Measurements from ENCODE around the gene GSX2.
A peak's percentile ranks its signal among the peaks of the same experiment; 100 is the strongest.
"Not testable (repeated sequence)": the region's sequence is repeated elsewhere in the genome, so short reads cannot be mapped to it uniquely, and the experiment has no call there.

Gene GSX2

GRCh38 chr4:54099748-54100574 lies at the start of gene GSX2:
Gene GSX2 (plus strand): TSS chr4:54100163. CDS start chr4:54100345, 182 bp downstream.
- no peak for DNase-seq

DNA sequence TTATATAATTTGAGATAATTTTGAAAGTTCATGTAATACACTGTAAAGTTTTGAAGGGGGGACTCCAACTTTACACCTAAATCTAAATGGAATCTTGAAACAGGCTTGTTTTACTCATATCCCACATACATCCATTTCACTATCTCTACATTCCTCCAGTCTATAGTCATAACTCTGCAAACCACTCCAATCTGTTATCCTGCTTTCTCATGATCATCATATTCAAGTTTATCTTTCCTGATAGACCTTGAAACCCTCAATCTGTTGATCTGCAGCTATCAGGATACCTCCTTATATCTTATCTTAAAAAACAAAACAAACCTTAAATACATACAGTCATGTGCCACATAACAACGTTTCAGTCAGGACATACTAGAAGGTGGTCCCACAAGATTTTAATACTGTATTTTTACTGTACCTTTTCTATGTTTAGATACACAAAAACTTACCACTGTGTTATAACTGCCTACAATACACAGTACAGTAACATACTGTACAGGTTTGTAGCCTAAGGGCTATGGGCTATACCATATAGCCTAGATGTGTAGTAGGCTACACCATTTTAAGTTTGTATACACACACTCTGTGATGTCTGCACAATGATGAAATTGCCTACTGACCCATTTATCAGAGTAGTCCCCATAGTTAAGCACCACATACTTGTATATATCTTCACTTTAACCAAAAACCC lies 49.6 kb upstream of the GSX2 start:
- DNase-seq = no peak

DNA sequence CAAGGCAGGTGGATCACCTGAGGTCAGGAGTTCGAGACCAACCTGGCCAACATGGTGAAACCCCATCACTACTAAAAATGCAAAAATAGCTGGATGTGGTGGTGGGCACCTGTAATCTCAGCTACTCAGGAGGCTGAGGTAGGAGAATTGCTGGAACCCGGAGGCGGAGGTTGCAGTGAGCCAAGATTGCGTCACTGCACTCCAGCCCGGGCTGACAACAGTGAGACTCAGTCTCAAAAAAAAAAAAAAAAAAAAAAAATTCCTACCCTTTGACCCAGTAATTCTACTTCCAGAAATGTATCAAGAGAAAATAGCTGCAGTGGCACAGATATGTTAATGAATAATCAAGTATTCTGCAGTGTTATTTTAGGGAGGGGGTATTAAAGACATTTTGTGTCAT lies 46.6 kb upstream of the GSX2 start:
- DNase-seq = not testable (repeated sequence)

DNA sequence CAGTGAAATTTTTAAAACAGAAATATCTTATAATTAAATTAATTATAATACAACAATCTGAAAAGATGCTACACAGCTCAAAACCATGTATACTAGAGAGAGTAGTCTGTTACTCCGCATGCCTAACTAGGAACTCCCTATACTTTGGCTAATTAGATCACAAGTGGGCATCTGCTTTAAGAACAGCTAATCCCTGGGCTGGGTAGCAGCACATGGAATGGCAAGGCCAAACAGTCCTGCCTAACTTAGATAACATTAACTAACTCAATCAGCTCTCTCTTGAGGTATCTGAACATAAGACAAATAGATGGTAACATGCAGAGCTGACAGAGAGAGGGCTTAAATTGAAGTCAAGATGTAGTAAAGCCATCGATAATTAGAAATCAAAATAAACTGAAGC lies 45.5 kb upstream of the GSX2 start:
- DNase-seq = no peak

DNA sequence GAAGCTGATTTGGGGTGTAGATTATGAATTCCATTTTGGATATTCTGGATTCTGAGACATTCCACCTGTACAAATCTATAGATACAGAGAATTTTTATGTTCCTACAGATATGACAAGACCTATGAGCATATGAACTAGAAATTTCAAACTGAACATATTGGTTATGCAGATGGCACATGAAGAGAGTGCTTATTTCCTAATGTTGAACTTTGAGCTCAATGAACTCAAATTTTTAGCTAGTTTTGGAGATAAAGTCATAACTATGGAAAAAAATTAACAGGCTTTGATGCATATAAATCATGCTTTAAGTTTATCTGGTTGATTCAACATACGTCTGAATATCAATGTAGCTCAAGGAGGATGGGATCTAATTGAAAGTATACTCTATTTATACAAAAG lies 44.5 kb upstream of the GSX2 start:
- DNase-seq = no peak

GRCh38 chr4:54056360-54056759 lies 43.6 kb upstream of the GSX2 start:
- DNase-seq = no peak

DNA sequence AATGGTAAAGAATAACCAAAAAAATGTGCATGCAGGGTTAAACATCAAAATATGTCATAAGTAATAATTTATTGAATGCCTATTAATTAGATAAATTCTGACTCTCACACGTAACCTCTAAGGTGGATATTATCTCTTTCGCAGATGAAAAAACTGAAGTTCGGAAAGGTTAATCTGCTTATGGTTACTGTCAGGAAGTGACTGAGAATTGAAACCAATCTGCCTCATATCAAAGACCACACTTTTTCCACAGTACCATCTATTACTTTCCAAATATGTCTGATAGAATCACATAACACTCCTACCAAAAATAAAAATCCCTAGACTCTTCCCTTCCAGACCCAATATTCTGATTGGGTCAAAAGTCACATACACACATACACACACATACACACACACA lies 41.8 kb upstream of the GSX2 start:
- DNase-seq = no peak

DNA sequence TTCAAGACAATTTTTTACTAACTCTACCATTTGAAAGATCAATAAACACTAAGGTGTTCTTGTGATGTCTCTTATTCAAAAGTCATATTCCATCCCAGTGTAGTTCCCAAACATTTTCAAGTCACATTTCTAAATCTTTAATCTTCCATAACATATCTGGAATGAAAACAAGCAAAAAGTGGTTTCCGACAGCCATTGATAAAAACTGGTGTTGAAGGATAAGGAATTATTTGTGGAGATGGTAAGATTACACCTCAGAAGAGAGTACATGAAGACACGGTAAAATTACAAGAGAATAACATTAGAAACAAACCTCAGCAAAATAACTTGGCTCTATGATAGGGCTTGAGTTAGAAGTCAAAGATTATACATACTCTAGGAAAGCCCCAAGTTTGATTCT lies 39.8 kb upstream of the GSX2 start:
- no peak for DNase-seq

DNA sequence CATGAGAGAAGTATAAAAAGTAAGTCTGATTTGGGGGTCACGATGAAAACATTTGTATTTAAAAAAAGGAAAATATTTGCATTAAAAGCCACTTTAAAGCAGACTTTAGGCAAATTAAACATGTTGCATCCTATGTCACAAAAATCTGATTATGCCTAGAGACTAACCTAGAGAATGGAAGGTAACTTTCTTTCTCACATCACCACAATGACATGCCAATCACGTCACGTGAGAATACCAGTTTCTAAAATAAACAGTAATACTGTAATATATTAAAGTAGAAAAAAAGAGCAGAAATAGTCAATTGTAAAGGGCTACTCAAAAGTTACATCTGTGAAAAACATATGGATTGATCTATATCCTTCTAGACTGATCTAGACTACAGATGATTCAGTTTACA lies 38.9 kb upstream of the GSX2 start:
- DNase-seq = no peak

DNA sequence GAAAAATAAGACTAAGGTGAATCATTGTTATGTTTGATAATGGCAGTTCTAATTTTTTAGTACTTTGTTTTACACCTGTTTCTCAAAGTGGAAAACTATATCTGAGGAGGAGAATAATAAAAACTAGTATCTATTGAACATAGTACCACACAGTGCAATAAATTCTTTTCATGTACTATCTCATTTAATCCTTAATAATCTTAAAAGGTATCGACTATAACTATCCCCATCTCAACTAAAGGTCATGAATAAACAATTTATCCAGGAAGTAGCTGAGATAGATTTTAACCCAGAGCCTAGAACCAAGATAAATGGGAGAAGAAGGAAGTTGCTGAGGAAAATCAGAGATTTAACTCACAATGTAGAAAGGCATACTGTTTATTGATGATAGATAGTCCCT lies 38.1 kb upstream of the GSX2 start:
- DNase-seq = no peak

GRCh38 chr4:54062392-54062791 lies 37.6 kb upstream of the GSX2 start:
- DNase-seq = no peak

- DNase-seq = no peak
Measured at GRCh38 chr4:54063229-54063628, 36.7 kb upstream of the GSX2 start.

DNA sequence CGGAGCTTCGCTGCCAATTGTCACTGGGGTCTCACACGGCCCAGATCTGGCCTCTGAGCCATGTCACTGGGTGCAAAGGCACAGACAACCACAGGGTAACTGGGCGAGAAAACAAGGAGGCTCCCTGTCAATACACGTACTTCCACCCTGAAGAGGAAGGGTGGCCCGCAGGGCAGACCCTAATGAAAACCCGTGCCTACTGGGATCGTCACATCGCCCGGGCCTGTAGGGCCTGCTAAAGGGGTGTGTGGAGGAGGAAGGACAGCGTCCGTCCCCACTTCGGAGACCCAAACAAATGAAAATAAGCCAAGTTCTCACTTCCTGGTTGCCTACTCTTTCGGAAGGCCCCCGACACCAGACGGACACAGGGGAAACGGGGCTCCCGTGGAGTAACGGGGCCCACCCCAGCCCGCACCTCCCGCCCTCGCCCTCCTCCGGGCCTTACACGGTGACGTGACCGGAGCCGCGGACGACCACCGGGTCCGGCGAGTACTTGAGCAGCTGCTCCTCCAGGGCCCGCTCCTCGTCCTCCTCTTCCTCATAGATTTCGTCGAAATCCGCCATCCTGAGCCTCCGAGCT lies 36.1 kb upstream of the GSX2 start:
- no peak for DNase-seq

- DNase-seq = peak; percentile 70
Measured at GRCh38 chr4:54064317-54065111, 35.4 kb upstream of the GSX2 start, which contains the start of gene CHIC2. Gene CHIC2 (minus strand): TSS chr4:54064605. CDS start chr4:54064300, 305 bp downstream.

DNA sequence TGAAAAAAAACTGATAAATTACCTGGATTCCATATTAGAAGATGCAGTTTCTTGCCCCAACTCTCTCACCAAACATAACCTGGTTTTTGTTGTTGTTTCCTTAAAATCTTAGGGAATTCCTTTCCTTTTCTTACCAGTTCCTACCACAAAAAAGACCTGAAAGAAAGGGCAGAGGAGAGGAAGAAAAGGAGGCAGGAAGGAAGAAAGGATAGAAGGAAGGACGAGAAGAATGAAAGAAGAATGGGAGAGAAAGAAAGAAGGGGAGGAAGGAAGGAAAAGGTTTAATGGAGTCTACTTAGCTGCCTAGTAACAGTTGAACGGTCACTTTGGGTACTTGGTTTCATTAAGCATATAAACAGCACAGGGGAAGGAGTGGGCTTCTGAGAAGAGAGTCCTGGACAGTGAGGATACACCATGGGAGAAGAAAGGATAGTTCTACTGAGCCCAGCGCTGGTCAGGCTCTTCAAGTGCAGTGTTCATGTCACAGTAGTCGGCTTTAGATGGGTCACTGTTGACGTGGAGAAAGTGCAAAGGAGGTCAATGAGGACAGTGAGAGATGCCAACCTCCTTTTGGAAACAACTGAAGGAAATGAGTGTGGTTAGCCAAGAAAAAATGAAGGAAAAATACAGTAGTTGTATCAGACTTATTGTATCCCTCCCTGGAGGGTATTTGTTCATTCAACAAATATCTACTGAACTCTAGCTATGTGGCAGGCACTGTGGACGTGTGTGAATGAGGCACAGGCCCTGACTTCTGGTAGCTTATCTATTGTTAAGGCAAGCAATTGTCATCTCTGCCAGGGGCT lies 34.5 kb upstream of the GSX2 start:
- DNase-seq = no peak

- DNase-seq = no peak
Measured at GRCh38 chr4:54066088-54066415, 33.9 kb upstream of the GSX2 start.

DNA sequence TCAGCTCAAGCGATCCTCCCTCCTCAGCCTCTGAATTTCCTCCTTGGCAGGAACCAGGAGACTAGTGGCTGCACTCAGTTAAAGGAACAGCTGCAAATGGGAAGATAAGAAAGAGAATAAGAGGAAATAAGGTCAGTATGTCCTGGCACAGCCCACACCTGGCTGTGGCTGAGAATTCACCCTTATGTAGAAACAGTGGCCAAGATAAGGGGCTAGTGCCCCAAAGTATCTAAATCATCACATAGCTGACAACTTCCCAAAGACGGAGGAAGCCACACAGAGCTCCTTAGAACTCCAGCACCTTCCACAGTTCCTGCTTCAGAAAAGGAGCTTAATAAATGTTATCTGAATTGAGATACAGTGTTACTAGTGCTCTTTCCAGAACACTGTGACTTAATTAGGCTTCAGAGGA lies 33.2 kb upstream of the GSX2 start:
- DNase-seq = no peak

DNA sequence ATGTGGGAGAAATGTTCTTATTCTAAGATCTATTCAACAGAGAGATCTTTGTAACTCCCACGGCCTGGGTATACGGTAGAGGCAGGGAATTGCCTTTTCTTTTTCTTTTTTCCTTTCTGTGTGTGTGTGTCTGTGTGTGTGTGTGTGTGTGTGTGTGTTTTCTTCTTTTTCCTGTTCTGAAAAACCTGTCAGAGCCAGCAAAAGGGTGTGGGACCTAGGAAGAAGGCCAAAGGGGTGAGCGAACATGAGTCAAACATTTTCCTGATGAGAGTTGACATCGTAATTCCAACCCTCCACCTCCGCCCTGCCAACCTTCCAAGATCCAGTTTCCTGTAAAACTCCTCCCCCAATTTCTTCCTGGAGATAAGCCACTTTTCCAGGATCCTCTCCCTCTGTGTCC lies 32.8 kb upstream of the GSX2 start:
- DNase-seq = no peak

DNA sequence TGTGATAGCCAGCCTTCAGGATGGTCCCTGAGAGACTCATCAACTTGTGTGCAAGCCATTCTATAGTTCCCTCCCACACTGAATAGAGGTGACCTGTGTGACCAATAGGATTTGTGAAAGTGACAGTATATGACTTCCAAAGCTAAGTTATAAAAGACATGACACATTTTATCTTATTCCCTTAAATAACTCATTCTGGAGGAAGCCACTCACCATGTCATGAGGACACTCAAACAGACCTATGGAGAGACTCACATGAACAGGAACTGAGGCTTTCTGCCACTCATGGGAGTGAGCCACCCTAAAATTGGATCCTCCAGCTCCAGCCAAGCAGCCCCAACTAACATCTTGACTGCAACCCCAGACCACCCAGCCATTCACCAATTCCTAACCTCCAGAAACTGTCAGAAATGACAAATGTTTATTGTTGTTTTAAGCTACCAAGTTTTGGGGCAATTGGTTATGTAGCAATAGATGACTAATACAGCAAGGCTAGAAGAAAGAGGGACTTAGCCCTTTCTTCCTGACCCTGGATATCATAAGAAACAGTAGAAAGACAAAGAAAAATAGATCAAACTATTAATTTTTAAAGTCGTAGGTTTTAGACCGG lies 26.6 kb upstream of the GSX2 start:
- DNase-seq = no peak

DNA sequence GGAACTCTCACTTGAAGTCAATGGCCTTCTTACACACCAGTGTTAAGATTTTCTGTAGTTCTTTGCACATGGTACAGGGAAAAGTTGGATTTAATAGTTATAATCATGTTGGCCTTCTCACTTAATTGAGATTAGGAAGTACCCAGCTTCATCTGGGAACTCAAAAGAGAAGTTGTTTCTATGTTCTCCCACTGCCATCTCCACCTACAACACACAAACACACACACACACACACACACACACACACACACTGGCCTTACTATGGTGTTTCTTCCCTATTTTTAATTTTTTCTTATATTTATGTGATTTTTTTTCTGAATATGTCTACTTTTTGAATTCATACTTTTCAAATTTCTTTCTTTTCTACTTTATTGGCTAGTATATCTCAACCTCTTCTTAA lies 25.6 kb upstream of the GSX2 start:
- no peak for DNase-seq

GRCh38 chr4:54076673-54077072 lies 23.3 kb upstream of the GSX2 start:
- no peak for DNase-seq

GRCh38 chr4:54077812-54078211 lies 22.2 kb upstream of the GSX2 start:
- no peak for DNase-seq

Measured in NCI-H1417 treated with DMSO at 0.1 percent for 48 hours (cell line).